Vagina (tissue), 2 donors: ENCODE data around the gene CBFA2T2.
"Not testable (repeated sequence)": the region's sequence is repeated elsewhere in the genome, so short reads cannot be mapped to it uniquely, and the experiment has no call there.

Experiments
- CTCF ChIP-seq, 3 experiments: fragments of 450-650 bp in 2 of 3; fragments of 200-600 bp in 1 of 3; sonication (generic) in 1 of 3; IDR thresholded peaks; one replicate each; pipeline ENCODE4 v1.5.1; 2017 to 2019; ENCODE audit warnings: antibody characterized with exemption in 3 of 3, mild to moderate bottlenecking in 2 of 3, moderate library complexity in 2 of 3
- POLR2AphosphoS5 ChIP-seq, 2 donors: sonication (generic); formaldehyde crosslinking; IDR thresholded peaks; one replicate each; pipeline ENCODE4 v1.9.0; 2017; ENCODE audit warnings: antibody characterized with exemption in 2 of 2, mild to moderate bottlenecking in 2 of 2, low read depth in 1 of 2; ENCODE audit not compliant: insufficient read depth in 1 of 2

- not testable (repeated sequence) for TF ChIP-seq CTCF (IDR thresholded peaks at IDR 0.05); POLR2AphosphoS5 (IDR thresholded peaks at IDR 0.05; ENCODE audit: insufficient read depth in 1 of 2, low read depth in 1 of 2)
Observed at GRCh38 chr20:33511876-33512275, 22.0 kb downstream of the CBFA2T2 start.
